Testis (tissue), 3 donors: ENCODE data around the gene ARHGAP26. TPM values are rescaled to one million over a fixed set of nuclear protein-coding genes. Genes with fewer than 3 reads are reported as not detected.

Source experiments
- DNase-seq: peaks from one replicate; pipeline ENCODE4 v3.0.0-alpha.2; 2019
- H3K27ac ChIP-seq, 2 donors: fragments of 200-600 bp; sonication (generic); one replicate each; pipeline ENCODE4 v1.5.1; 2019
- H3K27me3 ChIP-seq: fragments of 200-600 bp; sonication (generic); one replicate; pipeline ENCODE4 v1.5.1; 2019
- H3K36me3 ChIP-seq: fragments of 200-600 bp; sonication (generic); one replicate; pipeline ENCODE4 v1.5.1; 2017; ENCODE audit warnings: low read depth; ENCODE audit errors: missing control alignments
- H3K4me1 ChIP-seq: fragments of 200-600 bp; sonication (generic); one replicate; pipeline ENCODE4 v1.5.1; 2019
- H3K4me3 ChIP-seq, 2 donors: fragments of 200-600 bp; sonication (generic); one replicate each; pipeline ENCODE4 v1.5.1; 2017 to 2019
- H3K9me3 ChIP-seq: fragments of 200-600 bp; sonication (generic); one replicate; pipeline ENCODE4 v1.5.1; 2017
- POLR2A ChIP-seq: fragments of 450-650 bp; IDR thresholded peaks from one replicate; pipeline ENCODE4 v1.6.1; 2017; ENCODE audit warnings: antibody characterized with exemption, mild to moderate bottlenecking, moderate library complexity
- WGBS, 2 donors: methylation state at CpG; one replicate each; pipeline ENCODE4 v1.1.5; 2018; 5-methylcytosine and 5-hydroxymethylcytosine counted together
- intact Hi-C: fragments of 100-400 bp; cut with DNase I; formaldehyde crosslinking; loops from one replicate; pipeline ENCODE4 v1.15.1; 2023; ENCODE audit warnings: low total_unique reads
- polyA plus RNA-seq: library from polyadenylated mRNA; stranded (reverse); fragments of 350-450 nt; fragmentation: Illumina TruSeq; extraction: RNeasy Lipid Tissue Mini Kit (QIAGEN cat#74804); gene quantifications from one replicate; pipeline ENCODE4 v1.2.3, GENCODE V29; 2014; ENCODE audit warnings: low read depth, low replicate concordance; ENCODE audit not compliant: insufficient read depth
- total RNA-seq, 2 donors: library from RNA; depleted of rRNA; stranded (reverse); fragments of >200 nt; gene quantifications; one replicate each; pipeline ENCODE4 v1.2.3, GENCODE V29; 2016
- TF ChIP-seq, protein P1 (sequence below), 3 experiments: fragments of 450-650 bp in 2 of 3; fragments of 200-600 bp in 1 of 3; sonication (generic) in 1 of 3; IDR thresholded peaks; one replicate each; pipeline ENCODE4 v1.5.1; 2016 to 2019; ENCODE audit warnings: antibody characterized with exemption in 3 of 3, mild to moderate bottlenecking in 2 of 3, moderate library complexity in 1 of 3

ARHGAP26 gene
- total and polyA plus RNA-seq, 3 donors from 2014 or later = 33.8 to 98.7 (median 95.7) TPM

DNA sequence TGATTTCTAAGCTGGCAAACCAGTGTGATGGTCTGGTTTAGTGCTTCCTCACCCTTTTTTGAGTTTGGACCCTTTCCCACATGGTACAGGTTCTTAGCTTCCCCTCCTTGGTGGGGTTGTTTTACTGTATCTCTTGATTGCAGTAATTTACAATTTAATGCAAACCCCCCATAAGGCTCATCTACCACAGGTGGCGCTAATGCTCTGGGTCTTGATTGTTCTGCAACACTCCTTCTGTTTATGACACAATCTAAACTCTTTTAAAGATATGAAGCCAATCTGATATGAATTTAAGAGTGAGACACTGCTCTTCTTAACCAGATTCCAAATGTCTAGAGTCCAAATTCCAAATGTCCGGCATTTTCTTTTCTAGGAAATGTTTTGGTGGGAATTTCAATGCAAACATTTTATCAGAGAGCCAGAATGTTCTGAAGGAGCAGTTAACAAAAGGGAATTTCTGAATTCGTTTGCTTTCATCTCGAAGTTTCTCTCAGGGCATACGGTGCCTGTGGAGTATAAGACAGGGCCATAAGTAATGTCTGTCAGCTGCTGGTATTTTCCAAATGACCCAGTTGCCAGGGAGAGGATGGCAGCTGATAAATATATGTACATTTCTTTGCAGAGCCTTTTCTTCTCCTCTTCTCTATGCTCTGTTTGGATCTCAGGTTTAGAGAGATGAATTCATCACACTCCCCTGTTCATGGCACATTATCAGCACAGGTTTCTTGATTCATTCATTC, 246.8 kb downstream of the ARHGAP26 start:
- intact Hi-C loops = no loop called here
- DNase-seq = peak; percentile 45
- TF ChIP-seq, protein P1, sequence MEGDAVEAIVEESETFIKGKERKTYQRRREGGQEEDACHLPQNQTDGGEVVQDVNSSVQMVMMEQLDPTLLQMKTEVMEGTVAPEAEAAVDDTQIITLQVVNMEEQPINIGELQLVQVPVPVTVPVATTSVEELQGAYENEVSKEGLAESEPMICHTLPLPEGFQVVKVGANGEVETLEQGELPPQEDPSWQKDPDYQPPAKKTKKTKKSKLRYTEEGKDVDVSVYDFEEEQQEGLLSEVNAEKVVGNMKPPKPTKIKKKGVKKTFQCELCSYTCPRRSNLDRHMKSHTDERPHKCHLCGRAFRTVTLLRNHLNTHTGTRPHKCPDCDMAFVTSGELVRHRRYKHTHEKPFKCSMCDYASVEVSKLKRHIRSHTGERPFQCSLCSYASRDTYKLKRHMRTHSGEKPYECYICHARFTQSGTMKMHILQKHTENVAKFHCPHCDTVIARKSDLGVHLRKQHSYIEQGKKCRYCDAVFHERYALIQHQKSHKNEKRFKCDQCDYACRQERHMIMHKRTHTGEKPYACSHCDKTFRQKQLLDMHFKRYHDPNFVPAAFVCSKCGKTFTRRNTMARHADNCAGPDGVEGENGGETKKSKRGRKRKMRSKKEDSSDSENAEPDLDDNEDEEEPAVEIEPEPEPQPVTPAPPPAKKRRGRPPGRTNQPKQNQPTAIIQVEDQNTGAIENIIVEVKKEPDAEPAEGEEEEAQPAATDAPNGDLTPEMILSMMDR (IDR thresholded peaks at IDR 0.05) = peak in 2 of 3 experiments; percentile 22 to 32
- TF ChIP-seq POLR2A = no peak

DNA sequence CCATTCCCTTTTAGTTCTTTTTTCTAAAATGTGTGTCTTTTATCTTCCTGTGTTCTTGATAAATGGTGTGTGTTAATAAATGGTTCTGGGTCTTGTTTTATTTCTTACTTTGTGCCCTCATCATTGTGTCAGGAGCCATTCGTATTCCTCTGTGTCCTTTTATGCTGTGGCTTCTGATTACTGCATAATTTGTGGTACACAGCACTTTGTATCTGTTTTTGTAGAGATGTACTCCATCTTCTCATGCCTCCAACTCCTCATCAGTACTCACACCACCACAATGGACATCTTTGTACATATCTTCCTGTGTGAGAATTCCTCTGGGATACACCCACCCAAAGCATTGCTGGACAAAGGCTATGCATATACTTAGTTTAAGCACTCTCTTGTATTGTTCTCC, 247.4 kb downstream of the ARHGAP26 start:
- DNase-seq = no peak
- H3K4me3 ChIP-seq = no peak overlapping the region
- no peak overlapping the region for H3K27ac ChIP-seq
- no peaks in the 10 kb centered on the region for H3K36me3 ChIP-seq
- H3K27me3 ChIP-seq = no peaks in the 10 kb centered on the region
- intact Hi-C loops = no loop called here
- no peaks in the 10 kb centered on the region for H3K9me3 ChIP-seq
- H3K4me1 ChIP-seq = no peaks in the 10 kb centered on the region
- TF ChIP-seq, protein P1 (IDR thresholded peaks at IDR 0.05) = no peak
- no peak for TF ChIP-seq POLR2A
- 69 to 85% methylated on average over 1 of the region's 1 CpG for WGBS, 2 donors

More for the DNA sequence above, 246.8 kb downstream of the ARHGAP26 start:
- no peak overlapping the region for H3K4me3 ChIP-seq
- WGBS, 2 donors = 76 to 78% methylated on average over 5 of the region's 5 CpGs
- H3K36me3 ChIP-seq = no peaks in the 10 kb centered on the region
- no peak overlapping the region for H3K27ac ChIP-seq
- no peaks in the 10 kb centered on the region for H3K4me1 ChIP-seq
- no peaks in the 10 kb centered on the region for H3K9me3 ChIP-seq
- H3K27me3 ChIP-seq = no peaks in the 10 kb centered on the region

DNA sequence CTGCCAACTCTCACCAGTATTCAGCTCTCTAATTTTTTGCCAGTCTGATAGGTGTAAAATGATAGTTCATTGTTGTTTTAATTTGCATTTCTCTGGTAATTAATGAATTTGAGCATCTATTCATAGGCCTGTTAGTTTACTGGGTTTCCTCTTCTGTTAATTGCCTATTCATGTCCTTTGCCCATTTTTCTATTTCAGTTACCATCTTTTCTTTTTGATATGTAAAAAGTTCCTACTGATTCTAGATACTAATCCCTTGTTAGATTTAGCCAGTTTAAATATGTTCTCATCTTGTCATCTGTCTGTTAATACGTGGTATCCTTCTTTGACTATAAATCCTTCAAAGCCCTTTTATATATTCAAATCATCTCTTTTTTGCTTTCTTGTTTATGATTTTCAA, 247.8 kb downstream of the ARHGAP26 start:
- no peak overlapping the region for H3K27ac ChIP-seq
- TF ChIP-seq, protein P1 (IDR thresholded peaks at IDR 0.05) = no peak
- no peak for TF ChIP-seq POLR2A
- no peaks in the 10 kb centered on the region for H3K4me1 ChIP-seq
- no peaks in the 10 kb centered on the region for H3K27me3 ChIP-seq
- no peak for DNase-seq
- 98 to 100% methylated on average over 1 of the region's 1 CpG for WGBS, 2 donors
- no peak overlapping the region for H3K4me3 ChIP-seq
- intact Hi-C loops = no loop called here
- H3K9me3 ChIP-seq = no peaks in the 10 kb centered on the region
- H3K36me3 ChIP-seq = no peaks in the 10 kb centered on the region

DNA sequence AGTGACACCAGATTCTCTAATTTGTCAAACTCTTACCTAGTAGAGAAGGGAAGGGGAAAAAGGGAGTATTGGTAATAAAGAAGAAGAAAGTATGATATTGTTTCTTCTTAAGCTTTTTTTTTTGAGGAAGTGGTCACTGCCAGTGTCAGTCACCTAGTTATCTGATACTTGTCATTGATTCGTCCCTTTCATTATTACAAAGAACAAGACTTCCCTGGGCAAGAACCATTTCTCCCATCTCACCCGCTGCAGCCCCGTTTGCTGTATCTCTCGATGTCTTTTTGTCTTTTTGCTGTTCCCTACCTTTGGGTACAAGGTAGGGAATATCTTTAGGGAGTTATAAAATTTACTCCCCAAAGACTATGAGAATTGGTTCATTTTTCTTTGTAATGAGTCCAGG, 249.0 kb downstream of the ARHGAP26 start:
- Histone ChIP-seq H3K36me3 (no peaks in the 10 kb centered on the region), H3K27ac (no peak overlapping the region), H3K9me3 (no peaks in the 10 kb centered on the region), H3K27me3 (no peaks in the 10 kb centered on the region), H3K4me3 (no peak overlapping the region), H3K4me1 (no peaks in the 10 kb centered on the region)
- 87 to 88% methylated on average over 4 of the region's 4 CpGs for WGBS, 2 donors
- no peak for DNase-seq
- intact Hi-C loops = no loop called here
- TF ChIP-seq POLR2A = no peak
- TF ChIP-seq, protein P1 (IDR thresholded peaks at IDR 0.05) = no peak
